Endothelial cell of umbilical vein (primary cell): ENCODE measurements around the gene SPARC. TPM values are rescaled to one million over a fixed set of nuclear protein-coding genes. Genes with fewer than 3 reads are reported as not detected.

Experiments used
- BruUV-seq: library from RNA; stranded (reverse); fragments of 400-500 nt; replicated peaks from 2 replicates; lab custom pipeline; 2021; lab: Mats Ljungman, UMichigan
- CTCF ChIA-PET: fragments of 300-600, 350-600 bp; sonication (Branson Sonifier 250); formaldehyde crosslinking; loops from one replicate; lab custom pipeline; 2021; ENCODE audit warnings: antibody characterized with exemption, inconsistent platforms; lab: Charles Lee
- POLR2A ChIA-PET: fragments of 300-600, 350-600 bp; sonication (Branson Sonifier 250); formaldehyde crosslinking; loops from one replicate; lab custom pipeline; 2021; ENCODE audit warnings: antibody characterized with exemption, inconsistent platforms; lab: Charles Lee
- DNase-seq: peaks from one replicate; pipeline ENCODE4 v3.0.0-alpha.2; 2011; ENCODE audit warnings: low read depth, low spot score
- FAIRE-seq: peaks from 2 replicates; lab custom pipeline; 2011; peaks lifted over from hg19 to GRCh38; lab: Jason Lieb, UNC
- H2AFZ ChIP-seq: 2 replicates; pipeline ENCODE4 v1.6.0; 2012; ENCODE audit warnings: low read depth, low read length, control low read depth, inconsistent platforms
- H3K27ac ChIP-seq: 2 replicates; pipeline ENCODE4 v1.5.1; 2011; ENCODE audit warnings: low read depth, mild to moderate bottlenecking, control low read depth, low read length, moderate library complexity; ENCODE audit not compliant: insufficient read depth
- H3K27me3 ChIP-seq, 2 experiments: 2 replicates each; pipeline versions ENCODE4 v1.6.0 to v1.6.1; 2011; ENCODE audit warnings: low read length in 2 of 2, mixed read lengths in 1 of 2; ENCODE audit not compliant: control insufficient read depth in 2 of 2, insufficient read depth in 2 of 2
- H3K36me3 ChIP-seq, 2 experiments: 2 replicates in 1 of 2; 3 replicates in 1 of 2; pipeline ENCODE4 v1.5.1; 2011; ENCODE audit warnings: low read length in 2 of 2, mild to moderate bottlenecking in 1 of 2, moderate library complexity in 1 of 2; ENCODE audit not compliant: control insufficient read depth in 2 of 2, insufficient read depth in 2 of 2; ENCODE audit errors: extremely low read depth in 1 of 2
- H3K4me1 ChIP-seq: 3 replicates; pipeline ENCODE4 v1.5.1; 2011; ENCODE audit warnings: mild to moderate bottlenecking, low read length; ENCODE audit not compliant: control insufficient read depth, insufficient read depth; ENCODE audit errors: extremely low read depth
- H3K4me2 ChIP-seq: 2 replicates; pipeline ENCODE4 v1.6.1; 2011; ENCODE audit warnings: low read length, control low read depth, mixed read lengths; ENCODE audit not compliant: insufficient read depth
- H3K4me3 ChIP-seq, 3 experiments: fragments of 200-600 bp in 1 of 3; sonication (generic), shearing (Covaris generic) in 1 of 3; replicated peaks in 1 of 3; 2 replicates each; pipeline ENCODE4 v1.5.1; 2011 to 2016; ENCODE audit warnings: control low read depth in 3 of 3, low read length in 3 of 3, mild to moderate bottlenecking in 2 of 3, inconsistent platforms in 1 of 3, low read depth in 1 of 3, moderate library complexity in 1 of 3; ENCODE audit not compliant: insufficient read depth in 1 of 3
- H3K79me2 ChIP-seq: 2 replicates; pipeline ENCODE4 v1.6.0; 2012; ENCODE audit warnings: low read length, inconsistent platforms; ENCODE audit not compliant: control insufficient read depth, insufficient read depth
- H3K9ac ChIP-seq: replicated peaks from 2 replicates; pipeline ENCODE3; 2011; ENCODE audit warnings: low read length, control low read depth; ENCODE audit not compliant: insufficient read depth; ENCODE audit errors: extremely low read depth
- H3K9me1 ChIP-seq: replicated peaks from 3 replicates; pipeline ENCODE4 v1.6.0; 2011; ENCODE audit warnings: mild to moderate bottlenecking, low read length; ENCODE audit not compliant: control insufficient read depth, insufficient read depth; ENCODE audit errors: extremely low read depth
- H3K9me3 ChIP-seq: replicated peaks from 2 replicates; pipeline ENCODE4 v1.5.1; 2012; ENCODE audit warnings: low read length, inconsistent platforms; ENCODE audit not compliant: control insufficient read depth, insufficient read depth
- H4K20me1 ChIP-seq: replicated peaks from 2 replicates; pipeline ENCODE3; 2011; ENCODE audit warnings: mild to moderate bottlenecking, low read length; ENCODE audit not compliant: control insufficient read depth, insufficient read depth; ENCODE audit errors: extremely low read depth
- FOS ChIP-seq: IDR thresholded peaks from 2 replicates; pipeline ENCODE4 v1.6.1; 2011; ENCODE audit warnings: mild to moderate bottlenecking, low read length, moderate library complexity, borderline replicate concordance; ENCODE audit not compliant: insufficient read depth
- MYC ChIP-seq: IDR thresholded peaks from one replicate; pipeline ENCODE4 v1.6.1; 2011; ENCODE audit warnings: mild to moderate bottlenecking, low read depth, low read length
- POLR2A ChIP-seq: IDR thresholded peaks from 2 replicates; pipeline ENCODE4 v1.6.1; 2012; ENCODE audit warnings: low read depth, mild to moderate bottlenecking, control low read depth, low read length
- POLR2AphosphoS5 ChIP-seq: IDR thresholded peaks from 2 replicates; pipeline ENCODE4 v1.6.1; 2012; ENCODE audit warnings: low read depth, mild to moderate bottlenecking, control low read depth, low read length, moderate library complexity; ENCODE audit not compliant: insufficient read depth
- dilution Hi-C: fragments of 300-500 bp; cut with MboI; formaldehyde crosslinking; loops from one replicate; pipeline ENCODE4 v1.15.0; 2019; ENCODE audit warnings: low sequenced_read_pairs; ENCODE audit not compliant: extremely low pct_ligation_motif_present
- intact Hi-C: fragments of 100-400 bp; cut with micrococcal nuclease; formaldehyde crosslinking; loops from one replicate; pipeline ENCODE4 v1.10.0; 2022
- polyA plus RNA-seq, 4 experiments: library from polyadenylated mRNA; depleted of rRNA in 3 of 4; stranded (reverse) in 3 of 4; unstranded in 1 of 4; fragments of >200 nt; gene quantifications; 2 replicates each; pipeline versions ENCODE4 v1.2.1 to v1.2.3, GENCODE V29; 2011 to 2012; ENCODE audit warnings: missing spikeins in 1 of 4
- total RNA-seq: library from RNA; stranded (reverse); gene quantifications from 2 replicates; pipeline ENCODE4 v1.2.3, GENCODE V29; 2021
- TF ChIP-seq, protein P1 (sequence below): IDR thresholded peaks from 2 replicates; pipeline ENCODE4 v1.6.1; 2011; ENCODE audit not compliant: insufficient read depth, insufficient read length
- TF ChIP-seq, protein P2 (sequence below), 2 donors: IDR thresholded peaks; 1 replicate in 1 of 2; 2 replicates in 1 of 2; pipeline ENCODE4 v1.5.1; 2011; ENCODE audit warnings: low read length in 2 of 2, mild to moderate bottlenecking in 2 of 2, moderate library complexity in 2 of 2, control low read depth in 1 of 2, inconsistent platforms in 1 of 2, low read depth in 1 of 2; ENCODE audit not compliant: insufficient read depth in 1 of 2; ENCODE audit errors: extremely low read depth in 1 of 2

The SPARC gene
- total and polyA plus RNA-seq, 2 donors (not counting 3 experiments of a cell fraction or from before 2014, with no cell fraction given): 2,962 to 3,114 TPM

DNA sequence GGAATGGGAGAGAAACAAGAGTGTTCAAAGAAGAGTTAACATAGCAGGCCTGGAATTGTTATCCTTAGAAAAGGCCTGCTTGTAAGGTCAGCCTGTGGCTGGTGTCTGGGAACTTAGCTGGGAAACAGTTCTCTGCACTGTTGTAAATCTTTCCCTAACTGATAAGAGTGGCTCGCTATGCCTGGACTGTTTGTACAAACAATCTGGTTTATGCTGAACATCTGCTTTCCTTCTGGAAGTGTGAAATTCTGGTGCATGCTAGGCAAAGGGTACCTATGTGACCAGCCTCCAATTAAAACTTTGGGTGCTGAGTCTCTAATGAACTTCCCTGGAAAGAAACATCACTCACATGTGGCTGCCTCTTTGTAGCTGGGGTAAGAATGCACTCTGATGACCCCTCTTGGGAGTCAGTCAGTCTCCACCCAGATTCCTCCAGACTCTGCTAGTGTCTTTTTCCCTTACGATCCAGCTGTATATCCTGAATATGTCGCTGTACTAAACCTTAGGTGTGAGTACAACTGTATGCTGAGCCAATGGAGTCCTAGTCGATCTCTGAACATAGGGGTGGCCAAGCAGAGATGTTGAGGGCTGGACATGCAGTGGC lies 16.5 kb downstream of the SPARC start:
- Histone ChIP-seq H3K9me1 (no peaks in the 10 kb centered on the region), H3K4me1 (peaks cover 78% of the 10 kb centered on the region), H3K4me2 (no peak overlapping the region), H3K36me3 (peaks cover 66 to 70% of the 10 kb centered on the region in 2 experiments), H3K9ac (no peak overlapping the region), H2AFZ (no peak overlapping the region), H3K27me3 (no peaks in the 10 kb centered on the region), H3K4me3 (no peak overlapping the region), H4K20me1 (no peaks in the 10 kb centered on the region), H3K79me2 (peaks cover 41% of the 10 kb centered on the region), H3K9me3 (no peaks in the 10 kb centered on the region), H3K27ac (peak overlapping the region; percentile 97)
- DNase-seq: peak; percentile 54
- POLR2A ChIA-PET: interaction anchor here (3.7 to 4.0 kb wide), 2 partner anchors 9 to 17 kb away, joined by 23 to 39 read pairs; partner anchors contain the start of gene SPARC
- TF ChIP-seq MYC (no peak), POLR2A (peak; percentile 35), FOS (no peak)
- TF ChIP-seq, protein P1, sequence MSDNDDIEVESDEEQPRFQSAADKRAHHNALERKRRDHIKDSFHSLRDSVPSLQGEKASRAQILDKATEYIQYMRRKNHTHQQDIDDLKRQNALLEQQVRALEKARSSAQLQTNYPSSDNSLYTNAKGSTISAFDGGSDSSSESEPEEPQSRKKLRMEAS: no peak
- intact Hi-C loops (no loop called here), dilution Hi-C loops (no loop called here)
- FAIRE-seq: peak; percentile 59
- no TSS peak for BruUV-seq
- CTCF ChIA-PET: interaction anchor here (1.3 to 7.1 kb wide), 7 partner anchors 11 to 223 kb away, joined by 3 to 93 read pairs (median 27); partner anchors contain the start of genes SLC36A1 and SPARC

DNA sequence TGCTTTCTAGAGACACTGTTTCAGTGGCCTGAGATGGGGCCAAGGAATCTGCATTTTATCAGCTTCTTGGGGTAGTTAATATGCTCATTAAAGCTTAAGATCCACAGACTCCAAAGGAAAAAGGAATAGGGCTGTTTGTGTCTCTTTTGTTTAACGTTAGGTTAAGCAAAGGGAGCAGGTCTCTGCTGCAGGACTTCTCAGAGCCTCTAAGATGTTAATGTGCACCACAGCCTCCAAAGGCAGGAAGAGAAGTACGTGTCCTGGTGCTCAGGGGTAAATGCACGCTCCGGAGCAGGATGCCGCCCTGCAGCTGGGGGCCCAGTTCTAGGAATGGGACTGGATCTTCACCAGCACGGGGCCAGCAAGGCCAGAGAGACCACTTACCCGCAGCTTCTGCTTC lies 19.6 kb downstream of the SPARC start:
- intact Hi-C loops: no loop called here
- CTCF ChIA-PET: interaction anchor here (1.2 to 8.5 kb wide), 5 partner anchors 8 to 72 kb away, joined by 4 to 142 read pairs (median 6); no protein-coding TSS in a partner anchor

More for the DNA sequence above, 19.6 kb downstream of the SPARC start:
- BruUV-seq: no TSS peak
- no peak overlapping the region for H3K9ac ChIP-seq
- H3K79me2 ChIP-seq: peaks cover 35% of the 10 kb centered on the region
- DNase-seq: no peak
- no peak overlapping the region for H2AFZ ChIP-seq
- H3K4me3 ChIP-seq: no peak overlapping the region
- no peaks in the 10 kb centered on the region for H3K9me1 ChIP-seq
- H3K4me2 ChIP-seq: no peak overlapping the region
- no peak overlapping the region for H3K27ac ChIP-seq
- H4K20me1 ChIP-seq: no peaks in the 10 kb centered on the region
- dilution Hi-C loops: no loop called here
- peaks cover 67 to 78% of the 10 kb centered on the region in 2 experiments for H3K36me3 ChIP-seq
- H3K9me3 ChIP-seq: no peaks in the 10 kb centered on the region
- POLR2A ChIA-PET: no interaction called here
- H3K4me1 ChIP-seq: peaks cover 67% of the 10 kb centered on the region
- no peaks in the 10 kb centered on the region for H3K27me3 ChIP-seq
- FAIRE-seq: no peak
- TF ChIP-seq POLR2AphosphoS5: no peak
- TF ChIP-seq, protein P2, sequence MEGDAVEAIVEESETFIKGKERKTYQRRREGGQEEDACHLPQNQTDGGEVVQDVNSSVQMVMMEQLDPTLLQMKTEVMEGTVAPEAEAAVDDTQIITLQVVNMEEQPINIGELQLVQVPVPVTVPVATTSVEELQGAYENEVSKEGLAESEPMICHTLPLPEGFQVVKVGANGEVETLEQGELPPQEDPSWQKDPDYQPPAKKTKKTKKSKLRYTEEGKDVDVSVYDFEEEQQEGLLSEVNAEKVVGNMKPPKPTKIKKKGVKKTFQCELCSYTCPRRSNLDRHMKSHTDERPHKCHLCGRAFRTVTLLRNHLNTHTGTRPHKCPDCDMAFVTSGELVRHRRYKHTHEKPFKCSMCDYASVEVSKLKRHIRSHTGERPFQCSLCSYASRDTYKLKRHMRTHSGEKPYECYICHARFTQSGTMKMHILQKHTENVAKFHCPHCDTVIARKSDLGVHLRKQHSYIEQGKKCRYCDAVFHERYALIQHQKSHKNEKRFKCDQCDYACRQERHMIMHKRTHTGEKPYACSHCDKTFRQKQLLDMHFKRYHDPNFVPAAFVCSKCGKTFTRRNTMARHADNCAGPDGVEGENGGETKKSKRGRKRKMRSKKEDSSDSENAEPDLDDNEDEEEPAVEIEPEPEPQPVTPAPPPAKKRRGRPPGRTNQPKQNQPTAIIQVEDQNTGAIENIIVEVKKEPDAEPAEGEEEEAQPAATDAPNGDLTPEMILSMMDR (IDR thresholded peaks at IDR 0.05; ENCODE audit: extremely low read depth in 1 of 2, insufficient read depth in 1 of 2, low read depth in 1 of 2, low read length in 2 of 2): no peak
- no peak for TF ChIP-seq POLR2A
